ENCODE data around the gene C22orf15. TPM values are rescaled to one million over a fixed set of nuclear protein-coding genes. Genes with fewer than 3 reads are reported as not detected.

C22orf15 gene
- total RNA-seq, 2 experiments from 2014 or later, result 0.86 to 1.7 TPM

- TF ChIP-seq EZH2phosphoT487 (IDR thresholded peaks at IDR 0.05; ENCODE audit: borderline replicate concordance, low read depth, low read length) (no peak), CTCF (conservative IDR thresholded peaks at IDR 0.05; ENCODE audit: low read length) (no peak)
- peak overlapping the region; percentile 84 for H3K27ac ChIP-seq (ENCODE audit: low read depth, low read length, poor library complexity, severe bottlenecking)
- H3K4me2 ChIP-seq (ENCODE audit: low read length), result peak overlapping the region; percentile 91
- peaks cover 48% of the 10 kb centered on the region for H3K4me1 ChIP-seq (ENCODE audit: insufficient read depth, low read length, poor library complexity, severe bottlenecking)
- ChIA-PET CTCF (ENCODE audit: unreplicated experiment) (no interaction called here), POLR2A (interaction anchor here (0.7 to 1.2 kb wide), 3 partner anchors 11 to 206 kb away, joined by 3 to 8 read pairs (median 3); partner anchors contain the start of gene IGLL1)
- TSS peak; percentile 86 for BruUV-seq (replicated peaks)
- DNase-seq (ENCODE audit: low spot score), result peak; percentile 58
- H4K20me1 ChIP-seq (ENCODE audit: insufficient read depth, low read length), result peaks cover 22% of the 10 kb centered on the region
- peak overlapping the region; percentile 75 for H3K4me3 ChIP-seq (ENCODE audit: low read depth, low read length, poor library complexity, severe bottlenecking)
- no peaks in the 10 kb centered on the region for H3K9me3 ChIP-seq (ENCODE audit: low read length)
- no peaks in the 10 kb centered on the region for H3K9me2 ChIP-seq (ENCODE audit: insufficient read depth, low read length)
- peak overlapping the region; percentile 71 for H2AFZ ChIP-seq (ENCODE audit: low read length)
- intact Hi-C loops (cut with micrococcal nuclease; ENCODE audit: unreplicated experiment), result loop anchor here (2.0 to 5.0 kb wide), 2 partner anchors 15 to 51 kb away; partner anchors contain the start of gene DERL3
- peaks cover 40% of the 10 kb centered on the region for H3K79me2 ChIP-seq (ENCODE audit: insufficient read depth, low read depth, low read length)
- peaks cover 36% of the 10 kb centered on the region for H3K36me3 ChIP-seq (ENCODE audit: insufficient read depth, low read length)
These were observed 23.5 kb downstream of the C22orf15 start for GRCh38 chr22:23786261-23786710.

GRCh38 chr22:23786752-23787599 is 24.2 kb downstream of the C22orf15 start, which contains the start of gene SMARCB1:
SMARCB1 (plus strand) TSS chr22:23786966; CDS start chr22:23787170, 204 bp downstream.
- ChIA-PET POLR2A (interaction anchor here (1.2 kb wide), 2 partner anchors 12 to 13 kb away, joined by 3 to 8 read pairs; no protein-coding TSS in a partner anchor), CTCF (ENCODE audit: unreplicated experiment) (interaction anchor here (0.8 kb wide), 1 partner anchor 62 kb away, joined by 3 read pairs; no protein-coding TSS in a partner anchor)
- H3K27ac ChIP-seq (ENCODE audit: low read depth, low read length, poor library complexity, severe bottlenecking), result peak within 1 kb of the TSS; percentile 84
- peak within 1 kb of the TSS; percentile 91 for H3K4me2 ChIP-seq (ENCODE audit: low read length)
- TF ChIP-seq CTCF (conservative IDR thresholded peaks at IDR 0.05; ENCODE audit: low read length) (no peak), EZH2phosphoT487 (IDR thresholded peaks at IDR 0.05; ENCODE audit: borderline replicate concordance, low read depth, low read length) (no peak)
- peak within 1 kb of the TSS; percentile 75 for H3K4me3 ChIP-seq (ENCODE audit: low read depth, low read length, poor library complexity, severe bottlenecking)
- peak within 1 kb of the TSS; percentile 71 for H2AFZ ChIP-seq (ENCODE audit: low read length)
- peaks cover 48% of the 10 kb centered on the region for H3K4me1 ChIP-seq (ENCODE audit: insufficient read depth, low read length, poor library complexity, severe bottlenecking)
- no peaks in the 10 kb centered on the region for H3K9me2 ChIP-seq (ENCODE audit: insufficient read depth, low read length)
- peak; percentile 94 for DNase-seq (ENCODE audit: low spot score)
- H4K20me1 ChIP-seq (ENCODE audit: insufficient read depth, low read length), result peaks cover 22% of the 10 kb centered on the region
- H3K9me3 ChIP-seq (ENCODE audit: low read length), result no peaks in the 10 kb centered on the region
- peaks cover 47% of the 10 kb centered on the region for H3K79me2 ChIP-seq (ENCODE audit: insufficient read depth, low read depth, low read length)
- intact Hi-C loops (cut with micrococcal nuclease; ENCODE audit: unreplicated experiment), result loop anchor here (2.0 to 5.0 kb wide), 2 partner anchors 14 to 50 kb away; partner anchors contain the start of gene DERL3
- H3K36me3 ChIP-seq (ENCODE audit: insufficient read depth, low read length), result peaks cover 42% of the 10 kb centered on the region
- no TSS peak for BruUV-seq (replicated peaks)
